Natural killer cell treated with Interleukin-12 subunit alpha and Interleukin-12 subunit beta and Interleukin-15 and Interleukin-18, amount 100 ng/mL, for 72 hours (primary cell): ENCODE data around the gene SH3BP4. TPM values are rescaled to one million over a fixed set of nuclear protein-coding genes. Genes with fewer than 3 reads are reported as not detected.
"Not testable (repeated sequence)": the region's sequence is repeated elsewhere in the genome, so short reads cannot be mapped to it uniquely, and the experiment has no call there.

ENCODE experiments used
- ATAC-seq, 2 donors: fragments of 150-1000 bp; cut with Tn5 transposase in 1 of 2; sonication (Bioruptor Pico), chemical (Tn5 transposase) in 1 of 2; 2 replicates each; pipeline ENCODE4 v1.10.0; 2021
- DNase-seq: peaks from one replicate; pipeline ENCODE4 v3.0.0; 2022; ENCODE audit warnings: low spot score
- H3K27ac Mint-ChIP-seq, 2 donors: 1 replicate in 1 of 2; 2 replicates in 1 of 2; pipeline ENCODE4 v1.8.0; 2022; ENCODE audit warnings: mixed read lengths in 2 of 2, mild to moderate bottlenecking in 1 of 2, moderate library complexity in 1 of 2
- H3K27me3 Mint-ChIP-seq, 2 donors: 1 replicate in 1 of 2; 2 replicates in 1 of 2; pipeline ENCODE4 v1.8.0; 2022; ENCODE audit warnings: mixed read lengths in 2 of 2
- H3K36me3 Mint-ChIP-seq: one replicate; pipeline ENCODE4 v1.8.0; 2022; ENCODE audit warnings: mixed read lengths
- H3K4me1 Mint-ChIP-seq, 2 donors: 1 replicate in 1 of 2; 2 replicates in 1 of 2; pipeline ENCODE4 v1.8.0; 2022; ENCODE audit warnings: low read depth in 2 of 2, mixed read lengths in 2 of 2, mild to moderate bottlenecking in 1 of 2
- H3K4me3 Mint-ChIP-seq: one replicate; pipeline ENCODE4 v1.8.0; 2022; ENCODE audit warnings: mixed read lengths
- H3K9me3 Mint-ChIP-seq: 2 replicates; pipeline ENCODE4 v1.8.0; 2022; ENCODE audit warnings: mixed read lengths
- total RNA-seq, 2 donors: library from RNA; stranded (reverse); gene quantifications; one replicate each; pipeline ENCODE4 v1.2.3, GENCODE V29; 2022

The SH3BP4 gene
- total RNA-seq, 2 donors from 2014 or later, result not detected

DNA sequence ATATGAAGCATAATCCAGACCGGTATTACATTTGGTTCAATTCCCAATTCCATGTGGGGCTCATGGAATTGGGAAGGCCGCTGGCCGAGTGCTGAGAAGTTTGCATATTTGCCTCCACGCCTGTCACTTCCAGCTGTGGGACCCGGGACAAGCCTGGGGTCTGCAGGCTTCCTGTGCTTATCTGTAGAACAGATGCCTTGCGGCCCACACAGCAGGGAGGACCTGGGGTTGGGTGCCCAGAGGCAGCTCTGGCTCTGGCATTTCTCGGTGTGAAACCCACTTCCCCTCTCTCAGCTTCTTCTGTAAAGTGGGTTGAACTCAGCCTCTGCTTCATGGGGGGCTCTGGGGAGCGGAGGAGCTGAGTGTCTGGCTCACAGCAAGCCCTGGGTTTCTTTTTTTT is 97.9 kb downstream of the SH3BP4 start:
- no peak overlapping the region for H3K27ac Mint-ChIP-seq
- H3K36me3 Mint-ChIP-seq, result no peaks in the 10 kb centered on the region
- H3K4me1 Mint-ChIP-seq, result peaks cover 7 to 15% of the 10 kb centered on the region in 2 donors
- no peak overlapping the region for H3K4me3 Mint-ChIP-seq
- peak; percentile 54 for DNase-seq
- no peak for ATAC-seq
- no peaks in the 10 kb centered on the region for H3K9me3 Mint-ChIP-seq
- H3K27me3 Mint-ChIP-seq, result peaks cover 12 to 20% of the 10 kb centered on the region in 2 donors

DNA sequence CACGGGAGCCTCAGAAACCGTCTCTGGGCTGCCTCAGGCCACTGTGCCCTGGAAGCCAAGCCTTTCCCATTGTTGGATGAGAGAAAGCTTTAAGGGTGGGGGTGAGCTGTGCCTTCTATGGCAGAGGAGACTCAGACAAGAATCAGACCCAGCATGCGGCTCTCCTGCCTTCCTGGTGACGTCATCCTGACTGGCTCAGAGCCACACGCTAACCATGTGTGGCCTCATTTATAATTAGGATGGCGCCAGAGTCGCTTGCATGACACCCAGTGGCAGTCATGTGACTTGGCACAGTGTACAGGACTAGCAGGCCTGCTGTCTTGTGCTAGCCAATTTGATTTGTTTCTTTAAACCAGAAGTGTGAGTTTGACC is 99.1 kb downstream of the SH3BP4 start:
- Mint-ChIP-seq H3K27ac (no peak overlapping the region), H3K36me3 (no peaks in the 10 kb centered on the region), H3K4me3 (no peak overlapping the region), H3K27me3 (peaks cover 22% of the 10 kb centered on the region in 2 donors), H3K9me3 (no peaks in the 10 kb centered on the region), H3K4me1 (peaks cover 4 to 7% of the 10 kb centered on the region in 2 donors)
- DNase-seq (peak; percentile 37), ATAC-seq (no peak)

DNA sequence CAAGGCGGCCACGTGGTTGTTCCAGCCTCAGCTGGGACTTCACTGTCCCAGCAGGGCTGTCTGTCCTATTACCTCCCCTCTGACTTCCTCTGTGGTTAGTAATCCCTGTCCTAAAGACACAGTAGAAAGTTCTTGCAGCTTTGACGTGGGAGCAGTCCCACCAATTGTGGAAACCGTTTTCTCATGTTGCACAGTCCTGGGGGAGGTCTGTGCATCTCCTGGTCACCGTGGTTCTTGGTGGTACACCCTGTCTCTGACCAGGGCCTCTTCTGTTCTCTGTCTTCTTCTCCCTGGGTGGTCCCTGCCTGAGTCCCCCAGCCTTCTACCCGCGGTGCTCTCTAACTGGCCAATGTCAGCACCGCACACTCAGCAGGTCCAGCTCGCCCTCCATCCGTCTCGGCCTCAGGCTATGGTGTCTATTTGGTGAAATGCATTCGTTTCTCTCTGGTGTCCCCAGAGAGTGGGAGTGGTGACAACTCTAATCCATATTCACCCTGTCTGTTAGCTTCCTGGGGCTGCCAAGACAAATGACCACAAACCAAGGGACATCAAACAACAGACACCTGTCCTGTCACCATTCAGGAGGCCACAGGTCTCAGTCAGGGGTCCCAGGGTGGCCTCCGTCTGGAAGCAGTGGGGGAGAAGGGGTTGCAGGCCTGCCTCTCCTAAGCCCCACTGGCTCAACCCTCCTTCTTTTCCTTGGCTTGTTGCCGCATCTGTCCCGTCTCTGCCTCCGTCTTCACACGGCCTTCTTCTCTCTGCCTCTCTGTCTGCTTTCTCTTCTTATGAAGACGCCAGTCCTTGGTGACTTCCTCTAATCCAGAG is 99.8 kb downstream of the SH3BP4 start:
- Mint-ChIP-seq H3K4me3 (no peak overlapping the region), H3K36me3 (no peaks in the 10 kb centered on the region), H3K9me3 (no peaks in the 10 kb centered on the region), H3K27ac (no peak overlapping the region), H3K4me1 (peaks cover 4 to 5% of the 10 kb centered on the region in 2 donors), H3K27me3 (peaks cover 17 to 22% of the 10 kb centered on the region in 2 donors)
- DNase-seq, result peak; percentile 20
- ATAC-seq, result peak in 1 of 2 donors; percentile 26

DNA sequence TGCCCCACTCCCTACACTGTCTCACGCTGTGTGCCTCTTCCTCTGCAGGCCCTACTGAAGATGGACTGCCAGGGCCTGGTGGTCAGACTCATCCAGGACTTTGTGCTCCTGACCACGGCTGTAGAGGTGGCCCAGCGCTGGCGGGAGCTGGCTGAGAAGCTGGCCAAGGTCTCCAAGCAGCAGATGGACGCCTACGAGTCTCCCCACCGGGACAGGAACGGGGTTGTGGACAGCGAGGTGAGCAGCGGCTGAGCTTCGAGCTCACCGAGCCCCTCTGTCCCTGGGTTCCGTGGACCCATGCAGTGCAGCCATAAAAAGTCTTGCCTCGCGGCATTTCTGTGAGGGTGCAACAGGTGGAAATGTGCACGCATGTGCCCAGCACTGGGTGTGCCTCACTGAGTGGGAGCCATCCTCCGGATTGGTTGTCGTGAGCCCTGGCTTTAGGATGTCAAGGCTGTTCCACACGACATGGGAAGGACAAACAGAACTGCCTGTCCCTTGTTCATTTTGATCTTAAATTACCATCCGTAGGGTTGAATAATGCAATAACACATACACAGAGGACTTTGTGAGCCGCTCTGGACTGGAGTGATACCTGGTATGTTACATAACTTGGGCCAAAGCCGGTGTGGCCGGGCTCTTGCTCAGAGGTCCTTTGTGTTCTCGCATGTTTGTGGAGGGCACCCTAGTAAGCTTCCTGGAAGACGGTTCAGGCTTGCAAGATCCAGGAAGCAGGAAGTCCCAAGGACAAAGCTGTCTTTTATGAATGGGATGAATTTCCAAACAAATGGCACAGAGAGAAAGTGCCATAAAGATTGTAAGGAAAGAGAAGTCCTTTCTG is 100.9 kb downstream of the SH3BP4 start:
- Mint-ChIP-seq H3K27me3 (peaks cover 7 to 22% of the 10 kb centered on the region in 2 donors), H3K4me3 (no peak overlapping the region), H3K4me1 (peaks cover 4 to 5% of the 10 kb centered on the region in 2 donors), H3K27ac (no peak overlapping the region), H3K9me3 (no peaks in the 10 kb centered on the region), H3K36me3 (no peaks in the 10 kb centered on the region)
- DNase-seq (peak; percentile 22), ATAC-seq (no peak)

DNA sequence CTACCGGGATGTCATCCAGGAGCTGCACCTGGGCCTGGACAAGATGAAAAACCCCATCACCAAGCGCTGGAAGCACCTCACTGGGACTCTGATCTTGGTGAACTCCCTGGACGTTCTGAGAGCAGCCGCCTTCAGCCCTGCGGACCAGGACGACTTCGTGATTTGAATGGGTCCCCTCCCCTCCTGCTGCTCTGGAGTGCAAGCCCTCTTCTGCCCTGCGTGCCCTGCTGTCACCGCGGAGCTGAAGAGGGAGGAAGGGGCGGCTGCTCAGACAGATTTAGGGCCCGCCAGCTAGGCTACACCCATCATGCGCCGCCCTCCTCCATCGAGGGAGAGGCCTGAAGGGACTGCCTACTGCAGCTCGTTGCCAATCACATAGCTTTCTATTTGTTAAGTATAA is 101.8 kb downstream of the SH3BP4 start:
- Mint-ChIP-seq H3K27ac (no peak overlapping the region), H3K9me3 (no peaks in the 10 kb centered on the region), H3K27me3 (peaks cover 9 to 29% of the 10 kb centered on the region in 2 donors), H3K4me3 (no peak overlapping the region), H3K4me1 (peaks cover 4 to 5% of the 10 kb centered on the region in 2 donors), H3K36me3 (no peaks in the 10 kb centered on the region)
- no peak for ATAC-seq
- no peak for DNase-seq

DNA sequence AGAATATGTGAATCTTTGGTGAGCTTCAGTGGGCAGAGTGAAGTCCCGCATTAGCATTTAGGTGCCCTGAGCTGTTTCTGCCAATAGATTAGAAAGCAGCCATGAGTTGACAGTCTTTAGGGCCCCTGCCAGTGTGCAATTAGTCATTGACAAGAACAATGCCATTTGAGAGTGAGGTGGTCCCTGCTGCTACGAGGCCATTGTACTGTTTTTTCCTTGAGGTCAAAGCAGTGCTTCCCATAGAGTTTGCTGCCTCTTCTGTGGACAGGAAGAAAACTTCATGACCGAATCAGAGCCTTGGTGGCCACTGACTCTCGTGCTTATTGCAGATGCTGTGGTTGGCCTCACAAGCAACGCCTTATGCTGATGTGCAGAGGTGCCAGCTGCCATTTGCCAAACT is 102.7 kb downstream of the SH3BP4 start:
- H3K4me1 Mint-ChIP-seq, result peaks cover 4 to 5% of the 10 kb centered on the region in 2 donors
- ATAC-seq, result no peak
- H3K27me3 Mint-ChIP-seq, result peaks cover 15 to 36% of the 10 kb centered on the region in 2 donors

DNA sequence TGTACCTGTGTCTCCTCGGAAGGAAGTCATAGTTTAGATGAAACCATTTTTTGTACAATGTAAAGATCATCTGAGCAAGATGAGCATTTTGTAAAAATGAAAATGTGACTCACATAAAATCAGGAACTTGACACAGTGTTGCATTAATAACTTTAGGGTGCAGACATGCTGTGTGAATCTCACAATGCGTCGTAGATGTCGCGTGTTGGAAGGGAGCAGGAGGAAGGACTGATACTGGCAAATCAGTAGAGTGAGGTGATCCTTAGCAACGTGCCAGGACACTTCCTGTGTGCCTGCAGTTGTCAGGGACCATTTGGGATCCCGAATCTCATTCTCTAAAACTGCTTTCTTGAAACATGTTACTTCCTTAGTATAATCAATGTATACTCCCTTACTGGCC is 103.1 kb downstream of the SH3BP4 start:
- no peak for ATAC-seq
- Mint-ChIP-seq H3K27ac (no peak overlapping the region), H3K4me3 (no peak overlapping the region), H3K9me3 (no peaks in the 10 kb centered on the region), H3K36me3 (no peaks in the 10 kb centered on the region), H3K4me1 (peaks cover 4 to 5% of the 10 kb centered on the region in 2 donors), H3K27me3 (peaks cover 15 to 36% of the 10 kb centered on the region in 2 donors)
- no peak for DNase-seq

More for the DNA sequence above, 102.7 kb downstream of the SH3BP4 start:
- Mint-ChIP-seq H3K4me3 (no peak overlapping the region), H3K9me3 (no peaks in the 10 kb centered on the region), H3K36me3 (no peaks in the 10 kb centered on the region), H3K27ac (no peak overlapping the region)
- DNase-seq, result no peak

DNA sequence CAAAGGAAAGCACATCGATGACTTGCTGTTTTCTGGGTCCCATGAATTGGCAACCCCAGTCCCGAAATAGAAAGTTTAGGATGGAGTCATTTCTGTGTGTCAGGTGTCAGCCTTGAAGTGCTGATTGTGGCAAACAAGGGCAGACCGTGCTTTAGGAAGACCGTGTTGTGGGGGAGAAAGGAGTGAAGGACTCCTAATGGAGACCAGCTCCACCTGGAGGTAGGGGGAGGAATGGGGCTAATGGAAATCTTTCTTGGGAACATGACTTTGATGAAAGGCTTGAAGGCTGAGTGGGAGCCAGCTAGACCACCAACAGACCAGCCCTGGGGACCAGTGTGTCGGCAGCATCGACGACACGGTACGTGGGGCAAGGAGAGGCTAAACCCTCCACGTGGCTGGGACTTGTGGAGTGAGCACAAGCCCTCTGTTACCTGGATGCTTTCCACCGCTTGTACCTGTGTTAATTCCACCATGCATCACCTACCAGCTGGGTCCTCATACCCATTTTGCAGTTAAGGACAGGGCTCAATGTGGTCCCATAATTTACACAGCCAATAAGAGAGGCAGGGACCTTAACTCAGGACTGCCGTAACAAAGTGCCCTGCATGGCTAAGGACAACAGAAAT is 104.2 kb downstream of the SH3BP4 start:
- no peak overlapping the region for H3K27ac Mint-ChIP-seq
- no peak for ATAC-seq

DNA sequence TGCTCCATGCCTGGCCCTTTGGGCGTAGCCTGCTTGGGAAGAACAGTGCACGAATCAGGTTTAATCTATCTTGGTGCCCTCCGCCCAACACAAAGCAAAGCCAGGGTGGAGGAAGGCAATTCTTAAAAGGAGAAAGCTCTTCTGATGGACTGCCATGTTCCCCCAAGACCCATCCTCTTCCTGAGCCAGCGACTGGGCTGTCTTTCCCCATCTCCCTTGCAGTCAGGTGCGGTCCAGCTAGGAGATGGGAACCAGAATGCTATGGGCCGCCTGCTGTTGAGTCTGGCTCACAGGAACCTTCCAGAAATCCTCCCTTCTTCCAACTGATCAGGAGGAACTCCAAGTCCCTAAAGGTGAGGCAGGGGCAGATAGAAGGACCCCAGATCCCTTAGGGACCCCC is 105.0 kb downstream of the SH3BP4 start:
- Mint-ChIP-seq H3K36me3 (no peaks in the 10 kb centered on the region), H3K27me3 (peaks cover 23 to 33% of the 10 kb centered on the region in 2 donors), H3K4me1 (peaks cover 3 to 4% of the 10 kb centered on the region in 2 donors), H3K4me3 (no peak overlapping the region), H3K9me3 (no peaks in the 10 kb centered on the region), H3K27ac (no peak overlapping the region)
- ATAC-seq, result no peak
- DNase-seq, result no peak

More for the DNA sequence above, 104.2 kb downstream of the SH3BP4 start:
- Mint-ChIP-seq H3K4me3 (no peak overlapping the region), H3K4me1 (peaks cover 4 to 5% of the 10 kb centered on the region in 2 donors), H3K9me3 (no peaks in the 10 kb centered on the region), H3K27me3 (peaks cover 19 to 36% of the 10 kb centered on the region in 2 donors), H3K36me3 (no peaks in the 10 kb centered on the region)
- DNase-seq, result no peak

DNA sequence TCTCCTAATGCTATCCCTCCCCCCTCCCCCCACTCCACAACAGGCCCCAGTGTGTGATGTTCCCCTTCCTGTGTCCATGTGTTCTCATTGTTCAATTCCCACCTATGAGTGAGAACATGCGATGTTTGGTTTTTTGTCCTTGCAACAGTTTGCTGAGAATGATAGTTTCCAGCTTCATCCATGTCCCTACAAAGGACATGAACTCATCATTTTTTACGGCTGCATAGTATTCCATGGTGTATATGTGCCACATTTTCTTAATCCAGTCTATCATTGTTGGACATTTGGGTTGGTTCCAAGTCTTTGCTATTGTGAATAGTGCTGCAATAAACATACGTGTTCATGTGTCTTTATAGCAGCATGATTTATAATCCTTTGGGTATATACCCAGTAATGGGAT is 105.8 kb downstream of the SH3BP4 start:
- H3K36me3 Mint-ChIP-seq, H3K9me3 Mint-ChIP-seq, DNase-seq, H3K4me3 Mint-ChIP-seq, H3K4me1 Mint-ChIP-seq, H3K27ac Mint-ChIP-seq, ATAC-seq: not testable (repeated sequence)
- peaks cover 20 to 27% of the 10 kb centered on the region in 2 donors for H3K27me3 Mint-ChIP-seq

DNA sequence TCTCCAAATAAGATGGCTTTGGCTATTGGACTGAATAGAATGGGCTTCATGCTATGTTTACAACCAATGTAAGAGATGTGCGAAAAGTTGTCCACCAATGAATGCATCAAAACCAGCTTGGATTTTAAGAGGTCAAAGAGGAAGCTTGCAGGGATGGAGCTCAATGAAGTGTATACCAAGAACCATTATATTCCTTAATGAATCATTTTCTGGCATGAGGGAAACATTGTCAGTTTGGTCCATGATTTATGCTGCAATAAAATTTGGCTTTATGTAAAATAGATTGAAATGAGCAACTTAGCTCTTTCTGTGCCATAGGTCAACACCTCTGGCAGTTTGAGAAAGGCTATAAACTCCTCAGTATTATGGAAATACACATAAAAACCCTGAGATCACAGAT is 107.3 kb downstream of the SH3BP4 start:
- Mint-ChIP-seq H3K27me3 (peaks cover 20 to 31% of the 10 kb centered on the region in 2 donors), H3K36me3 (no peaks in the 10 kb centered on the region), H3K9me3 (no peaks in the 10 kb centered on the region), H3K4me1 (peaks cover 0 to 4% of the 10 kb centered on the region in 2 donors), H3K27ac (no peak overlapping the region), H3K4me3 (no peak overlapping the region)
- DNase-seq (no peak), ATAC-seq (no peak)

DNA sequence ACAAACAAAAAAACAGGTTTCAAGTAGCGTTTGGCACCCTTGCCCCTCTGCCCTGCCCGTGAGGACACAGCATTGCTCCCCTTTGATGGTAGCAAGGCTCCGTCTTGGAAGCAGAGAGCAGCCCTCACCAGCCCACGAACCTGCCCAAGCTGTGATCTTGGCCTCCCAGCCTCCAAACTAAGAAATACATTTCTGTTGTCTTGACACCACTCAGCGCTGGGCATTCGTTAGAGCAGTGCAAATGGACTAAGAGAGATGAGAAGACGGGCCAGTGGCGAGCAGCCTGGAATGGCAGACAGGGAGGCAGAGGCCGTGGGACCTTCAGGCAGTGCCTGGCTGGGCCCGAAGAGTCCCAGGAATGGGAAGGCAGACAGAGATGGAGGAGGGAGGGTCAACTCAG is 109.8 kb downstream of the SH3BP4 start:
- ATAC-seq, result no peak
- Mint-ChIP-seq H3K4me1 (no peaks in the 10 kb centered on the region), H3K27me3 (peaks cover 21 to 27% of the 10 kb centered on the region in 2 donors), H3K4me3 (no peak overlapping the region), H3K9me3 (no peaks in the 10 kb centered on the region), H3K36me3 (no peaks in the 10 kb centered on the region), H3K27ac (no peak overlapping the region)
- DNase-seq, result no peak

DNA sequence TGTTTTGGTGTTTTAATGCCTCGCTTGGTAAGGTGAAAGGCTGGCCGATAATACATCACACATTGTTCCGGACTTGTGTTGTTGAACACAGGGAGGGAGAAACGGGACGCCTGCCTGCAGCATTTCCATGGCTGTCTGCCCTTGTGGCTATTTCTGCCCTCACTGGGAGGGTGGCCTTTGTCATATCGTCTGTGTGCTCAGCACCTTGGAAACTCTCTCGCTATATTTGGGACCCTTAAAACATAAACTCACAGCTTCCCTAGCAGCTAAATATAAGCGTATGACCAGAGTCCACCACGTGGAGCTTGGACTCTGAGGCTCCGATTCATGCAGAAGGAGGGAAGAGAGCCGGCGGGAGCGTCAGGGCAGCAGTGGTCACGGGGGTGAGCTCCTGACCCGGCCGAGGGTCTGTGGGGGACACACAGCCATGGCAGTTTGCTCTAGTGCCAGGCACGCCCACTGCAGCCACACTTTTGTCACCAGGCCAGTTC is 111.7 kb downstream of the SH3BP4 start:
- DNase-seq (no peak), ATAC-seq (no peak)
- Mint-ChIP-seq H3K4me3 (no peak overlapping the region), H3K9me3 (no peaks in the 10 kb centered on the region), H3K4me1 (no peaks in the 10 kb centered on the region), H3K36me3 (no peaks in the 10 kb centered on the region), H3K27ac (no peak overlapping the region), H3K27me3 (peaks cover 18 to 21% of the 10 kb centered on the region in 2 donors)
